Mucosa of descending colon (tissue), 3 donors: ENCODE measurements around the gene NR5A1. TPM values are rescaled to one million over a fixed set of nuclear protein-coding genes. Genes with fewer than 3 reads are reported as not detected.

ENCODE experiments used
- ATAC-seq: fragments of 200-7000 bp; cut with Tn5 transposase; one replicate; pipeline ENCODE4 v1.9.1; 2020; ENCODE audit warnings: mild to moderate bottlenecking, moderate library complexity
- DNase-seq, 3 donors: peaks; one replicate each; pipeline ENCODE4 v3.0.0-alpha.2; 2020
- H3K36me3 ChIP-seq: fragments of 200-600 bp; one replicate; pipeline ENCODE4 v1.8.0; 2021; ENCODE audit warnings: low read depth, mild to moderate bottlenecking
- H3K4me1 ChIP-seq: fragments of 200-600 bp; one replicate; pipeline ENCODE4 v1.8.0; 2021; ENCODE audit warnings: low read depth, mild to moderate bottlenecking
- H3K4me3 ChIP-seq: fragments of 200-600 bp; one replicate; pipeline ENCODE4 v1.8.0; 2021; ENCODE audit warnings: mild to moderate bottlenecking
- H3K9me3 ChIP-seq: fragments of 200-600 bp; one replicate; pipeline ENCODE4 v1.8.0; 2021; ENCODE audit warnings: mild to moderate bottlenecking
- intact Hi-C, 2 donors: fragments of 100-400 bp; cut with DNase I in 1 of 2; cut with micrococcal nuclease in 1 of 2; formaldehyde crosslinking; loops; one replicate each; pipeline versions ENCODE4 v1.11.0 to v1.11.1; 2022; cut with DNase I, micrococcal nuclease
- total RNA-seq, 3 donors: library from RNA; stranded (reverse); fragmentation: NEBNext Ultra II Directional in 2 of 3; extraction: Animal tissue kit (Norgen Biotek cat#: 25700) in 2 of 3; gene quantifications; one replicate each; pipeline versions ENCODE4 v1.2.1 to v1.2.4, GENCODE V29; 2021 to 2023
- TF ChIP-seq, protein P1 (sequence below): fragments of 200-600 bp; IDR thresholded peaks from one replicate; pipeline ENCODE4 v1.8.0; 2022; ENCODE audit warnings: antibody characterized with exemption, mild to moderate bottlenecking
- donor health status: DM: no; HTN: no; CAD: no; lungs with moderate emphysema.
- donor health status: DM: no; HTN: no; CAD: no.
- donor health status: DM: no; HTN: yes; CAD: no.

Gene NR5A1
- total RNA-seq, 3 donors from 2014 or later, result 0.12 TPM; not detected in 2

DNA sequence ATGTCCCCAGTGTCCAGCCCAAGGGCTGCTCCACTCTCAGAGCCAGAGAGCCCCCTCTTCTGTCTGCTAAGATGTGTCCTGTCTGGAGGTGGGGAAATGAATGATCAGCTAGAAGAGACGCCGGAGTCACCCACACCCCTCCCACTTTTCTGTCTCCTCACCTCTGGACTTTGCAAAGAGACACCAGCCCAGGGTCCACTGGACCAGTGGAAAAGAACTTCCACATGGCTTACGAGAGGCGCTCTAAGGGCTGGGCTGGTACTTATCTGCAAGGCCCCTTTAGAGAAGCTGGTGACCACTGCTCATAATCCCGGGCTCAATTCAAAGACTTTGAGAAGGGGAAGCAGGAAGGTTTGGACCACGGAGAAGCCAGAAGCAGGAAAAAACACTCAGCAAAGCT lies 9.2 kb downstream of the NR5A1 start:
- no peaks in the 10 kb centered on the region for H3K9me3 ChIP-seq
- H3K36me3 ChIP-seq, result no peaks in the 10 kb centered on the region
- no peak for DNase-seq
- ATAC-seq, result no peak
- intact Hi-C loops, result no loop called here
- no peak overlapping the region for H3K4me3 ChIP-seq
- TF ChIP-seq, protein P1, sequence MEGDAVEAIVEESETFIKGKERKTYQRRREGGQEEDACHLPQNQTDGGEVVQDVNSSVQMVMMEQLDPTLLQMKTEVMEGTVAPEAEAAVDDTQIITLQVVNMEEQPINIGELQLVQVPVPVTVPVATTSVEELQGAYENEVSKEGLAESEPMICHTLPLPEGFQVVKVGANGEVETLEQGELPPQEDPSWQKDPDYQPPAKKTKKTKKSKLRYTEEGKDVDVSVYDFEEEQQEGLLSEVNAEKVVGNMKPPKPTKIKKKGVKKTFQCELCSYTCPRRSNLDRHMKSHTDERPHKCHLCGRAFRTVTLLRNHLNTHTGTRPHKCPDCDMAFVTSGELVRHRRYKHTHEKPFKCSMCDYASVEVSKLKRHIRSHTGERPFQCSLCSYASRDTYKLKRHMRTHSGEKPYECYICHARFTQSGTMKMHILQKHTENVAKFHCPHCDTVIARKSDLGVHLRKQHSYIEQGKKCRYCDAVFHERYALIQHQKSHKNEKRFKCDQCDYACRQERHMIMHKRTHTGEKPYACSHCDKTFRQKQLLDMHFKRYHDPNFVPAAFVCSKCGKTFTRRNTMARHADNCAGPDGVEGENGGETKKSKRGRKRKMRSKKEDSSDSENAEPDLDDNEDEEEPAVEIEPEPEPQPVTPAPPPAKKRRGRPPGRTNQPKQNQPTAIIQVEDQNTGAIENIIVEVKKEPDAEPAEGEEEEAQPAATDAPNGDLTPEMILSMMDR, result no peak
- no peaks in the 10 kb centered on the region for H3K4me1 ChIP-seq

- H3K9me3 ChIP-seq, result no peaks in the 10 kb centered on the region
- peak in 1 of 3 donors; percentile 22 for DNase-seq
- ATAC-seq, result no peak
- TF ChIP-seq, protein P1, result no peak
- H3K4me3 ChIP-seq, result no peak overlapping the region
- no peaks in the 10 kb centered on the region for H3K36me3 ChIP-seq
- intact Hi-C loops, result no loop called here
- H3K4me1 ChIP-seq, result no peaks in the 10 kb centered on the region
Measured at GRCh38 chr9:124497441-124497840, 9.8 kb downstream of the NR5A1 start.

GRCh38 chr9:124496463-124496862 lies 10.7 kb downstream of the NR5A1 start:
- ATAC-seq, result no peak
- H3K9me3 ChIP-seq, result no peaks in the 10 kb centered on the region
- no peaks in the 10 kb centered on the region for H3K4me1 ChIP-seq
- no peak overlapping the region for H3K4me3 ChIP-seq
- TF ChIP-seq, protein P1, result no peak
- DNase-seq, result peak in 1 of 3 donors; percentile 22
- intact Hi-C loops, result no loop called here
- no peaks in the 10 kb centered on the region for H3K36me3 ChIP-seq

DNA sequence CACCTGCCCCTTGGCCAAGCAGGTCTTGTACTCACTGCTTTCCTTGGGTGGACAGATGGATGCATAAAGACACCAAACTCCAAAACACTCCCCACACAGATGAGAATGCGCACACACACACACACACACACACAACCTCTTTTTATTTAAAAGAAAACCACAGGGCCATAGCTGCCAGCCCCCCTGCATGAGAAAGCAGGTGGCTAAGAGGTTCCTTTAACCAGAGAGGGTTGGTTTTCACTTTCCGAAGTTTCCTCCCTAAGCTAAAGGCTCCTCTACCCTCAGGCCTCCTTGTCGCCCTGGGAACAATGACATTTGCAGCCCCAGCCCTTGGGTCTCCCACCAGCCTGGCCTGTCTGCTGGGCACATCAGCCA lies 11.1 kb downstream of the NR5A1 start:
- no peak for DNase-seq
- no peaks in the 10 kb centered on the region for H3K9me3 ChIP-seq
- TF ChIP-seq, protein P1, result no peak
- no peak for ATAC-seq
- H3K4me3 ChIP-seq, result no peak overlapping the region
- H3K36me3 ChIP-seq, result no peaks in the 10 kb centered on the region
- H3K4me1 ChIP-seq, result no peaks in the 10 kb centered on the region
- intact Hi-C loops, result no loop called here

GRCh38 chr9:124495126-124496074 lies 11.8 kb downstream of the NR5A1 start:
- no peaks in the 10 kb centered on the region for H3K9me3 ChIP-seq
- no peak for DNase-seq
- TF ChIP-seq, protein P1, result no peak
- no peaks in the 10 kb centered on the region for H3K36me3 ChIP-seq
- intact Hi-C loops, result no loop called here
- no peak overlapping the region for H3K4me3 ChIP-seq
- H3K4me1 ChIP-seq, result no peaks in the 10 kb centered on the region
- ATAC-seq, result no peak
